Duodenal mucosa (tissue), 2 donors: ENCODE data around the gene NOTCH2.

Experiments used
- H3K27ac ChIP-seq: one replicate; pipeline ENCODE4 v1.7.0; 2013; ENCODE audit warnings: low read depth, low read length
- H3K27me3 ChIP-seq, 2 donors: one replicate each; pipeline ENCODE4 v1.7.0; 2013; ENCODE audit warnings: low read length in 2 of 2, control low read depth in 1 of 2; ENCODE audit not compliant: insufficient read depth in 2 of 2, control insufficient read depth in 1 of 2
- H3K36me3 ChIP-seq, 2 donors: one replicate each; pipeline ENCODE4 v1.7.0; 2013; ENCODE audit warnings: low read length in 2 of 2, control low read depth in 1 of 2; ENCODE audit not compliant: insufficient read depth in 2 of 2, control insufficient read depth in 1 of 2
- H3K4me1 ChIP-seq, 2 donors: one replicate each; pipeline ENCODE4 v1.7.0; 2013; ENCODE audit warnings: low read length in 2 of 2, control low read depth in 1 of 2; ENCODE audit not compliant: insufficient read depth in 2 of 2, control insufficient read depth in 1 of 2
- H3K4me3 ChIP-seq, 2 donors: one replicate each; pipeline ENCODE4 v1.7.0; 2013; ENCODE audit warnings: low read length in 2 of 2, low read depth in 1 of 2
- H3K9ac ChIP-seq, 2 donors: one replicate each; pipeline ENCODE4 v1.7.0; 2013; ENCODE audit warnings: low read length in 2 of 2, low read depth in 1 of 2
- H3K9me3 ChIP-seq, 2 donors: one replicate each; pipeline ENCODE4 v1.7.0; 2013; ENCODE audit warnings: low read length in 2 of 2, control low read depth in 1 of 2; ENCODE audit not compliant: control insufficient read depth in 1 of 2

The NOTCH2 gene

DNA sequence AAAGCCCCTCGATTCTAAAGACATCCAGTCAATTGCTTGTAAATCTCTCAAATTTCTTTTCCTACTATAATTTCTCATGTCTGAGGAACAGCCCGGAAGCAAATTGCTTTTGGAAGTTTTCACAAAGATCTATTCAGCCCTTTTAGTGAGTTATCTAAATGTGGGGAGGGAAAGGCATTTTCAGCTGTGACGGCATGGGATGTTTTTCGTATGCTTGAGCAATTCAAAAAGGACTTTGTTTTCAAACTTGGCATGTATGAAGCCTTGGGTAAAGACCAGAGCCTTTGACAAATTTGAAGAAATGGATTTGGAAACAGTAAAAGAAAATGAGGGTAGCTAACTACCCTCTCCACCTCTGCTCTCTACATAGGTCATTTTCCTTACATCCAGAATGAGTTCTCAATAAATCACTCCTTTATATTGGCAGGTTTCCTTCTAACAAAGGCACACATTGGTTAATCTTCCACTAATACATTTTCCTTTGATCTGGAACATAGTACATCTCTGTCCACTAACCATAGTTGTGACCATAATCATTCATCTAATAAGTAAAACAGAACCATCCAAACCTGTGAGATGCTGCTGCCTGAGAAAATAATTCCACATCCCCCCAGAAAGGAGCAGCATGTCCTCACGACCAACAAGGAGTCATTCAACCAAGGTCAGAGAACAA is 107.0 kb downstream of the NOTCH2 start:
- H3K27me3 ChIP-seq = no peaks in the 10 kb centered on the region
- H3K9me3 ChIP-seq = no peaks in the 10 kb centered on the region
- H3K27ac ChIP-seq = no peak overlapping the region
- no peak overlapping the region for H3K9ac ChIP-seq
- no peak overlapping the region for H3K4me3 ChIP-seq
- peaks cover 24 to 34% of the 10 kb centered on the region in 2 donors for H3K36me3 ChIP-seq
- no peaks in the 10 kb centered on the region for H3K4me1 ChIP-seq

DNA sequence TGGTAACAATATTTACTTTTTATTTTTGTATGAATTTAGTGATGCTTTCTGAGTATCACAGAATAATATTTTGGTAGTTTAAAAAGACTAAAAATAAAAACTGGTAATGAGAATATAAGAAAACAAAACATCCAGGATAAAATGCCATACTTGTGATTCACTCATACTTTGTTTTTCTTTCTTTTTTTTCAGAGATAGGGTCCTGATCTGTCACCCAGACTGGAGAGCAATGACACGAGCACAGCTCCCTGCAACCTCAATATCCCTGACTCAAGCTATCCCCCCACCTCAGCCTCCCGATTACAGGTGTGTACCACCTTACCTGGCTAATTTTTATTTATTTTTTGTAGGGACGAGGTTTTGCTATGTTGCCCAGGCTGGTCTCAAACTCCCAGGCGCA is 109.0 kb downstream of the NOTCH2 start:
- H3K27me3 ChIP-seq = no peaks in the 10 kb centered on the region
- peaks cover 18% of the 10 kb centered on the region in 2 donors for H3K36me3 ChIP-seq
- H3K27ac ChIP-seq = no peak overlapping the region
- H3K9ac ChIP-seq = no peak overlapping the region
- H3K4me3 ChIP-seq = no peak overlapping the region
- H3K9me3 ChIP-seq = no peaks in the 10 kb centered on the region
- no peaks in the 10 kb centered on the region for H3K4me1 ChIP-seq

DNA sequence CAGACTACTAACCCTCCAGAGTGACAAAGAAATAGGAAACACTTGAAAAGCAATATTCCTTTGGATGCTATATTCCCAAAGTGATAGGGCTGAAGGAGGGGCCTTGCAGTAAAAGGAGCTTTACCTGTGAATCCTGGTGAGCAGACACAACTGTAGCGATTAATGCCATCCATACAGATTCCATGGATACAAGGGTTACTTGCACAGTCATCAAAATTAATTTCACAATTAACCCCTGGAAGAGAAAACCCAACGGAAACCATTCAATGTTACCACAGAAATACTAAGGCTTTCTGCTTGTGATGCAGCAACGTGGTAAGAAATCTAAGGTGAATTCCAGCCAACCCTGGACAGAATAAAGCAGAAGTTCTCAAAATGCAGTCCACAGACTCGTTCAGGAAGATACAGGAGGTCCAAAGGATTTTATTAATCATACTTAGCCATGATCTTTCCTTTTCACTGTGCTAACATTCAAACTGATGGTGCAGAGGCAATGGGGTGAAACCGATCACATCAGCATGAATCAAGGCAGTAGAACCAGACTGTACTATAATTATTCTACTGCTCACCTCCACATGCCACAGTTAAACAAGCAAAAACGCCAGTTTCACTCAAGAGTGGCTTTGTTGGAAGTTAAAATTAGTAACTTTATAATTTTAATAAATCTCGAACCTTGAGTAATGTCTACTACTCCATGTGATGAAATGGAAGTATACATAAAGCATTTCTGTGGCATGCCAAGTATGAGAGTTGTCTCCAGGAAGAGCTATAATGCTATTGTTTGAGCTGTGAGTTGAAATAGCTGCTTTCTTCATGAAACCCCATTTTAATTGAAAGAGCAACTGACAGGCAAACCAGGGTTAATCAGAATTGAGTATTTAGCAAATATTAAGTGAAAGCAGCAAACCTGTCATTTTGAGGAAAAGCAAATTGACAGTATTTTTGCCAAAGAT is 109.9 kb downstream of the NOTCH2 start:
- Histone ChIP-seq H3K9me3 (no peaks in the 10 kb centered on the region), H3K27ac (no peak overlapping the region), H3K9ac (no peak overlapping the region), H3K36me3 (peaks cover 19 to 21% of the 10 kb centered on the region in 2 donors), H3K4me3 (no peak overlapping the region), H3K27me3 (no peaks in the 10 kb centered on the region), H3K4me1 (no peaks in the 10 kb centered on the region)

DNA sequence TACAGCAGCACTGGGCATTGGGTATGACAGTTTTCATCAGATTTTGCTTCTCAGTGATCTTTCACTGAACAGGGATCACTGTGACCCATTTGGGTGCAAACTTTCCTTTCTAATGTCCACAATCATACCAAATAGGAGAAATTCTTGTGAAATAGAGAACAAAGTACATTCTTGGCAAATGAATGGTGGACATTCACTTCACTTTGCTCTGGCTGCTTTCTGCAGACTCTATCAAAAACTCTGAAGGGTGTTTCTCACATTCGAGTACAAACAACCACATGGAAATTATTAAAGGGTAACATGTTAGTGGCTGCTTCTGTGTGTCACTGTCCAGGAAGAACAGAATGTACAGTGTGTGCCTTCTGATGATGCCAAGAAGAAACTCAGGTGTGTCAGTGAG is 111.2 kb downstream of the NOTCH2 start:
- peaks cover 17 to 24% of the 10 kb centered on the region in 2 donors for H3K36me3 ChIP-seq
- no peaks in the 10 kb centered on the region for H3K9me3 ChIP-seq
- no peaks in the 10 kb centered on the region for H3K4me1 ChIP-seq
- H3K27me3 ChIP-seq = no peaks in the 10 kb centered on the region
- H3K27ac ChIP-seq = no peak overlapping the region
- no peak overlapping the region for H3K9ac ChIP-seq
- H3K4me3 ChIP-seq = no peak overlapping the region

DNA sequence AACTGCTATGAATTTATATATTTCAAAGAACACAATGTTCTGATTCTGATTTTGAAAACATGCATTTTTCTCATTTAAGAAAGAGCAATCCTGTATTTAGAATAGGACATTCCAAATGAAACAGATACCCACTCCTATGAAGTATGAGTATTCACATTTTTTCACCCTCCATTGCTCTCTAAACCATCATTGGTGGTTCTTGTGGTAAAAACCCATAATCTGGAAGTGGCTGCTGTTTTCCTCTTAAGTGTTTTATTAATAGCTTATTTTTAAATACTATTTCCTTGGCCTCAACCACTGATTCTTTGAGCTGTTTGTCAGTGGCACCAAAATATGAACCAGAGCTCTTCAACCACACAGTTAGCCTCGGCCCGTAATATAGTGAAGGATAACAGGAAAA is 113.2 kb downstream of the NOTCH2 start:
- Histone ChIP-seq H3K9me3 (no peaks in the 10 kb centered on the region), H3K4me1 (no peaks in the 10 kb centered on the region), H3K9ac (no peak overlapping the region), H3K27ac (no peak overlapping the region), H3K27me3 (no peaks in the 10 kb centered on the region), H3K4me3 (no peak overlapping the region), H3K36me3 (peaks cover 17 to 29% of the 10 kb centered on the region in 2 donors)

- H3K27ac ChIP-seq = no peak overlapping the region
- no peaks in the 10 kb centered on the region for H3K9me3 ChIP-seq
- H3K4me1 ChIP-seq = no peaks in the 10 kb centered on the region
- no peak overlapping the region for H3K9ac ChIP-seq
- no peaks in the 10 kb centered on the region for H3K27me3 ChIP-seq
- H3K4me3 ChIP-seq = no peak overlapping the region
- peaks cover 17 to 45% of the 10 kb centered on the region in 2 donors for H3K36me3 ChIP-seq
Observed at GRCh38 chr1:119954476-119955422, 114.7 kb downstream of the NOTCH2 start.

- no peaks in the 10 kb centered on the region for H3K27me3 ChIP-seq
Observed at GRCh38 chr1:119953266-119953998, 116.0 kb downstream of the NOTCH2 start.

GRCh38 chr1:119952496-119952895 is 117.0 kb downstream of the NOTCH2 start:
- no peaks in the 10 kb centered on the region for H3K9me3 ChIP-seq
- H3K9ac ChIP-seq = no peak overlapping the region
- H3K27me3 ChIP-seq = no peaks in the 10 kb centered on the region
- H3K27ac ChIP-seq = no peak overlapping the region
- H3K4me3 ChIP-seq = no peak overlapping the region
- H3K4me1 ChIP-seq = no peaks in the 10 kb centered on the region
- H3K36me3 ChIP-seq = peaks cover 23 to 49% of the 10 kb centered on the region in 2 donors

More at GRCh38 chr1:119953266-119953998, 116.0 kb downstream of the NOTCH2 start:
- H3K4me1 ChIP-seq = no peaks in the 10 kb centered on the region
- no peak overlapping the region for H3K4me3 ChIP-seq
- no peaks in the 10 kb centered on the region for H3K9me3 ChIP-seq
- no peak overlapping the region for H3K9ac ChIP-seq
- H3K36me3 ChIP-seq = peaks cover 15 to 43% of the 10 kb centered on the region in 2 donors
- H3K27ac ChIP-seq = no peak overlapping the region
